ENCODE data around the gene LGALS3. TPM values are rescaled to one million over a fixed set of nuclear protein-coding genes. Genes with fewer than 3 reads are reported as not detected.

The LGALS3 gene
- total RNA-seq, 1 donor from 2014 or later, result 17.1 TPM

DNA sequence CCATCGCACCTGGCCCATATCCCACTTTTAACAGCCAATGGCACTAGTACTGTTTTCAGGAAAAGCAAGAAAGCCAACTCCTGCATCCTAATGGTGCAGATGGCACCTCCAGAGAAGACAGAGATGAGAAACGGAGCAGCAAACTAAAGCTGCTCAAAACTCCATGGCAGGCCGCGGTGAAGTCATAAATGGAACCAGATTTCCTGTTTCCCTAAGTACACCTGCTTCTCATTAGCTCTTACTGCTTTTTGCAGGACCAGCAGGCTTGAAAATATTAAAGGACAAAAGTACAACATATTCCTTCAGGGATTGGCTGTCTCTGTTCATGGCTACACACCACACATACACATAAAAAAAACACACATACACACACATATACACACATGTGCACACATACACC, 36.7 kb upstream of the LGALS3 start:
- no peak for TF ChIP-seq CTCF (IDR thresholded peaks at IDR 0.05; ENCODE audit: unreplicated experiment)
- H3K4me1 Mint-ChIP-seq, result peaks cover 22% of the 10 kb centered on the region
- no peaks in the 10 kb centered on the region for H3K36me3 Mint-ChIP-seq
- no peak for DNase-seq (ENCODE audit: low spot score in 2 of 2, unreplicated experiment in 2 of 2)
- H3K9me3 Mint-ChIP-seq, result no peaks in the 10 kb centered on the region
- H3K27ac Mint-ChIP-seq, result peak overlapping the region; percentile 43
- H3K27me3 Mint-ChIP-seq (ENCODE audit: low read depth), result no peaks in the 10 kb centered on the region
- no peak overlapping the region for H3K4me3 Mint-ChIP-seq

GRCh38 chr14:55094292-55095157, 34.5 kb upstream of the LGALS3 start:
- no peaks in the 10 kb centered on the region for H3K27me3 Mint-ChIP-seq (ENCODE audit: low read depth)
- H3K4me3 Mint-ChIP-seq, result no peak overlapping the region
- H3K9me3 Mint-ChIP-seq, result no peaks in the 10 kb centered on the region
- no peak for DNase-seq (ENCODE audit: low spot score in 2 of 2, unreplicated experiment in 2 of 2)
- peaks cover 21% of the 10 kb centered on the region for H3K4me1 Mint-ChIP-seq
- H3K27ac Mint-ChIP-seq, result peak overlapping the region; percentile 73
- no peaks in the 10 kb centered on the region for H3K36me3 Mint-ChIP-seq
- no peak for TF ChIP-seq CTCF (IDR thresholded peaks at IDR 0.05; ENCODE audit: unreplicated experiment)

DNA sequence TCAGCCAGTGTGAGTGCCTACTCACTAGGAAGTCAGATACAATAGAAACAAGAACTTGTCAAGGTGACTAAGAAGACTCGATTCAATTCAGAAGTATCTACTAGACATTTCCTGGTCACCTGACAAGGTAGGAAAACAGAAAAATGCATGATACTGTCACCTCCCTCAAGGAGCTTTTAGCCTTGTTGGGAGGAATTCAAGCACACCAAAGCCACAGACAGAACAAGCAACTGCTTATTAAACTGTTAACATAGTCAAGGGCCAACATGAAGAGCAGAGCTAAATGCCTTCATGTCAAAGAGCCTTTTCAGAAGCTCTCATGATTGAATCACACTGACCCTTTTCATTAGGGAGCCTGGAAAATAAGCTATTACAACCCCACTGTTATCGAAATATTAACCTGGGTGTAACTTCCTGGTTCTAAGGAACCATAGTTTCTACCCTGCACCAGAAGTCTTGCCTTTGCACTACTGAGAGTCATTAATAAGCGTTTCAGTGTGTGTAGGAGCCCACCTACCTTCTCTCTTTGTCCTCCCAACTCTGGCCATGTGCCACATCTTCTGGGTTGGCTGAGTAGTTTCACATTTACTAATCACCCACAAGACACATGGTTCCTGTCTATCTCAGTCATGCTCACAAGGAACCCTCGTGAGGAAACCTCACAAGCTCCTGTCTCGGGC, 31.0 kb upstream of the LGALS3 start:
- no peak overlapping the region for H3K4me3 Mint-ChIP-seq
- no peaks in the 10 kb centered on the region for H3K36me3 Mint-ChIP-seq
- TF ChIP-seq CTCF (IDR thresholded peaks at IDR 0.05; ENCODE audit: unreplicated experiment), result no peak
- no peaks in the 10 kb centered on the region for H3K27me3 Mint-ChIP-seq (ENCODE audit: low read depth)
- no peaks in the 10 kb centered on the region for H3K9me3 Mint-ChIP-seq
- no peak for DNase-seq (ENCODE audit: low spot score in 2 of 2, unreplicated experiment in 2 of 2)
- H3K4me1 Mint-ChIP-seq, result peaks cover 21% of the 10 kb centered on the region
- H3K27ac Mint-ChIP-seq, result no peak overlapping the region

GRCh38 chr14:55098561-55098898, 30.5 kb upstream of the LGALS3 start:
- no peaks in the 10 kb centered on the region for H3K9me3 Mint-ChIP-seq
- no peak for TF ChIP-seq CTCF (IDR thresholded peaks at IDR 0.05; ENCODE audit: unreplicated experiment)
- DNase-seq (ENCODE audit: low spot score in 2 of 2, unreplicated experiment in 2 of 2), result no peak
- H3K36me3 Mint-ChIP-seq, result no peaks in the 10 kb centered on the region
- H3K4me1 Mint-ChIP-seq, result peaks cover 26% of the 10 kb centered on the region
- H3K27me3 Mint-ChIP-seq (ENCODE audit: low read depth), result no peaks in the 10 kb centered on the region
- no peak overlapping the region for H3K27ac Mint-ChIP-seq
- H3K4me3 Mint-ChIP-seq, result no peak overlapping the region

DNA sequence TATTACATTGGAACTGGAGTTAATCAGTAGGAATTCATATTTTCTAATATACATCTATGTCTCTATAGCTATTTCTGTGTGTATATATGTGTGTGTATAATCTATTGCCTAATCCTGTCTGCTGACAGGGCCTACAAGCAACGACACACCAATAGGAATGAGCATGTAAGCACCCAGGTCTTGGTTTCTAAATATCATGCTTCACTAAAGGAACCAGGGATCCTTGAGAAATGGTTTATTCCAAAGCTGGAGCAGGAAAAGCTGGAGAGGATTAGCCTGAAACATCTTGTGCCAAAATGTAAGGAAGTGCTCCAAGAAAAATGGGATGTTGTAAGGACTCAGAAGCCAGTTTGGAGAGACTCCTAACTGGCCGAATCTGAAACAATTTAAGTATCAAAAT, 29.3 kb upstream of the LGALS3 start:
- no peak for TF ChIP-seq CTCF (IDR thresholded peaks at IDR 0.05; ENCODE audit: unreplicated experiment)
- Mint-ChIP-seq H3K27me3 (ENCODE audit: low read depth) (no peaks in the 10 kb centered on the region), H3K4me3 (no peak overlapping the region), H3K27ac (peak overlapping the region; percentile 73), H3K9me3 (peaks cover 8% of the 10 kb centered on the region), H3K4me1 (peaks cover 30% of the 10 kb centered on the region), H3K36me3 (peaks cover 7% of the 10 kb centered on the region)
- DNase-seq (ENCODE audit: low spot score in 2 of 2, unreplicated experiment in 2 of 2), result no peak
